PFSK-1 (cell line): Measurements from ENCODE around the gene KIRREL3.

Experiments
- FOXP2 ChIP-seq: optimal IDR thresholded peaks from 2 replicates; pipeline ENCODE3; 2011; ENCODE audit warnings: borderline replicate concordance, control low read depth, inconsistent platforms; ENCODE audit not compliant: insufficient read depth; ENCODE audit errors: extremely low read length, extremely low read depth
- POLR2AphosphoS5 ChIP-seq: IDR thresholded peaks from 2 replicates; pipeline ENCODE4 v1.6.1; 2012; ENCODE audit warnings: low read depth, mild to moderate bottlenecking, control low read depth, low read length, moderate library complexity
- TAF1 ChIP-seq: IDR thresholded peaks from 2 replicates; pipeline ENCODE4 v1.6.1; 2012; ENCODE audit warnings: low read length, control low read depth, borderline replicate concordance; ENCODE audit not compliant: insufficient read depth

- TF ChIP-seq POLR2AphosphoS5 = no peak
- TF ChIP-seq FOXP2 = no peak
- TF ChIP-seq TAF1 = no peak
Observed at GRCh38 chr11:126918556-126918955, 82.0 kb downstream of the KIRREL3 start.
